HG02798 (cell line): Measurements from ENCODE around the gene DKKL1.

ENCODE experiments used
- ATAC-seq: cut with Tn5 transposase; IDR thresholded peaks from one replicate; pipeline ENCODE4 v1.9.1; 2021; ENCODE audit warnings: mild to moderate bottlenecking; ENCODE audit not compliant: unreplicated experiment, poor library complexity

Gene DKKL1

DNA sequence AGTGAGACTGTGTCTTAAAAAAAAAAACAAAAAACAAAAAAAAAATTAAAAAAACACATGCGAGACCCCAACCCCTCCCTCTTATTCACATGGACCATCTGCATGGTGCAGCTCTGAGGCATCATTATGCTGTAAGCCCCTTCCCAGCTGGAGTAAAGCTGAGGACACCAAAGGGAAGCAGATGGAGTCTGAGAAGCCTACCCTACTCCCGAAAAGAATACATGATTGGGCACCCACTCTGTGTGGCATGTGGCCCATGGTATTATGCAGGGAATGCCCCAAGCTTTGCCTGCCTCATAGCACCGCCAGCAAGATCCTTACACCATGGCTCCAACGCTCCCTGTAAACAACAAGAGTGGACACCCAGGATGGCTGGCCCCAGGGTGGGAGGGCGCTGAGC is 54.8 kb downstream of the DKKL1 start:
- ATAC-seq = no peak

DNA sequence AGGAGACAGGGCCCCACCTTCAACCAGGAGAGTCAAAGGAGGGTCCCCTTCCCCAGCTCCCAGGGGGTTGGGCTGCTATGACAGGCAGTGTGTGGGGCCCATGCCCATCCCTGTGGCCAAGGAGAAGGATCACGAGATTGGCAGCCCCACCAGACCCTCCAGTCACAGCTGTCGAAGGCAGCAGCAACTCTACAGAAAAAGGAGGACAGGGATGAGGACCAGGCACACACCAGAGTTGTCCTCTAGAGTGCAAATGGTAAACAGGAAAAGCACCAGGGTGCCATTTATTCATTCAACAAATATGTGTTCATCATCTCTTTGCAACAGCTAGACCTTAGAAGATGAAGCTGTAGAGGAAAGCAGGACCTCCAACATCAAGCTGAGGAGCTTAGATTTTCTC is 55.5 kb downstream of the DKKL1 start:
- ATAC-seq = no peak

DNA sequence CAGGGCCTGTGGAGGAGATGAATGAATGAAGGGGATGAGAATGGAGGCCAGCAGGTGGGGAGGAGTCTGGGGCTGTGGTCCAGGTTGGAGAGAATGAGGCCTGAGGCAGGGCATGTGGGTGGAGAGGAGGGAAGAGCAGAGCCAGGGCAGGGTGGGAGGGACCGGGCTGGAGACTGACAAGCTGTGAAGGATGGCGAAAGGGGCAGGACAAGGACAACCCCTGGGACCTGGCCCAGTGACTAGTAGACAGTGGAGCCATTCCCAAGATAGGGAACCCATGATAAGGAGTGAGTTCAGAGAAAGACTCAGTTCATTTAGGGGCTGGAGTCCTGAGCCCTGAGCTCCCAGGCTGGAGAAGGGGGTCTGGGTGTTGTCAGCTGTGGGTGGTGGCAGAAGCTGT is 56.5 kb downstream of the DKKL1 start:
- ATAC-seq = no peak

DNA sequence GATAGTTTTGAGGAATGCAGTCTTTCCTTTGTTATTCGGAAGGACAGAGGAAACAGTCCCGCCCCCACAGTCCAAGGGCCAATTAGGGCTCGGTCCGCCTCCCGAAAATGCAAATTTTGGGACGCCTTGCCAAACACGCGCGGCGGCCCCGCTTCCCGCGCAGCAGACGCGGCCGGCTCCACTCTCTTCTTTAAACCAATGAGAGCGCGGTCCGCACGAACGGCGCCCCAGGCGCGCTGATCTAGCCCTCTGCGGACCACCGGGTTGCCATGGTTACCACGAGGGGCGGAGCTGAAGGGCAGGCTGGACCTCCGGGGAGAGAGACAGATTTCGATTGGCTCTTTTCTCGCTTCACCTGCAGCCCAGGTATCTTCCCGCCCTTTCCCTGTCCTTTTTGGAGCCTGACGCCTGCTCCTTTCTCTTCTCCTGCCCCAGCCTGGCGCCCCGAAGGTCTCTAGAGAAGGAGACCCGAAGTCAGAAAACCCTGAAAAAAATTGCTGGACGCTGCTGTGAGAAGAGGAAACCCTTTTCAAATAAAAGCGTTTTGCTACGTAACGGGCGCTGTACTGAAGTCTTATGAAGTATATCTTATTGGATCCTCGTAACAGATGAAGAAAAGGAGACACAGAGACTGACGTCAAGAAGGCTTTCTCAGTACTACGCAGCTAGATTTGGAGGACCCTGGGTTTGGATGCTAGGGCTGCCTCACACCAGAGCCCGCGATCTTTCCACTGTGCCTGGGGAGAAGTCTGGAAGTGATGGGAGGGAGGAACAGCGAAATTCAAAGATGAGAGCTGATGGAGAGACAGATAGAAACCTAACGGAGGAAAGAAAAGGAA is 57.6 kb downstream of the DKKL1 start:
- no peak for ATAC-seq

DNA sequence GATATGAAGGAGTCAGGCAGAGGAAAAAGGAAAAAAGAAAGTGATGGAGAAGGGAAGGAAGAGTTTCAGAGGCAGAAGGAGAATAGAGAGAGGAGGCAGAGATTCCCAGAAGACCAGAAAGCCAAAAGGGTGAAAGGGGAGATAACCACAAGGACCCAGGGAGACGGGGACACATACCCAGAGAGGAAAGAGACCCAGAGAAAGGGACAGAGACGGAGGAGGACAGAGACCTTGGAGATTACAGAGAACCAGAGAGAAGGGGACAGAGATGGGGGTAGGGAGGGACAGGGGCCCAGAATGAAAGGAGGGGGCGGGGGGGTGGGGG is 58.2 kb downstream of the DKKL1 start:
- no peak for ATAC-seq

DNA sequence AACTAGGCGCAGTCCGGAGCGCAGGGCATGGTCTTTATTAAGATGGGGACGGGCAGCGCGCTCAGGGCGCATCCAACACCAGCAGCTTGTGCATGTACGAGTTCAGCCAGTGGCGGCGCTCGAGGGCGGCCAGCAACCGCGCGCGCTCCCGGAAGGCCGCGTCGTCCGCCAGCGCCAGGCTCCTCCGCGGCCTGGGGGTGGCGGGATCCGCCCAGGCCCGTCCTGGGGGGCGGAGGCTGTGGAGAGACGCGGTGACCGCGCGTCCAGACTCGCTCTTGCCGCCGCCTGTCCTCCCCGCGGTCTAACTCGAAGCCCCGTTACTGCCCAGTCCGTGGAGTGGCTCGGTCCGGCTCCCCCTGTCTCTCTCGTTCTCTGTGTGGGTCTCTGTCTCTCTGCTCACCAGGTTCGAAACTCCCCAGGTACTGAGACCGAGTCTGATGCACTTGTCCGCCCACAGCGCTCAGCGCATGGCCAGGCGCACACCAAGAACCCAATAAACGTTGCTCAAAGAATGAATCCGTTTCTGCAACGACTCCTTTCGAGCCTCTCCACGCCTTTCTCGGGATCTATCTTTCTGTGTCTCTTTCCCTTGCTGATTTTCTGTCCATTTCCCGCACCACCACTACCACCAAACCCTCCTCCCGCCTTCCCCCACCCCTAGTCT is 58.9 kb downstream of the DKKL1 start:
- no peak for ATAC-seq

DNA sequence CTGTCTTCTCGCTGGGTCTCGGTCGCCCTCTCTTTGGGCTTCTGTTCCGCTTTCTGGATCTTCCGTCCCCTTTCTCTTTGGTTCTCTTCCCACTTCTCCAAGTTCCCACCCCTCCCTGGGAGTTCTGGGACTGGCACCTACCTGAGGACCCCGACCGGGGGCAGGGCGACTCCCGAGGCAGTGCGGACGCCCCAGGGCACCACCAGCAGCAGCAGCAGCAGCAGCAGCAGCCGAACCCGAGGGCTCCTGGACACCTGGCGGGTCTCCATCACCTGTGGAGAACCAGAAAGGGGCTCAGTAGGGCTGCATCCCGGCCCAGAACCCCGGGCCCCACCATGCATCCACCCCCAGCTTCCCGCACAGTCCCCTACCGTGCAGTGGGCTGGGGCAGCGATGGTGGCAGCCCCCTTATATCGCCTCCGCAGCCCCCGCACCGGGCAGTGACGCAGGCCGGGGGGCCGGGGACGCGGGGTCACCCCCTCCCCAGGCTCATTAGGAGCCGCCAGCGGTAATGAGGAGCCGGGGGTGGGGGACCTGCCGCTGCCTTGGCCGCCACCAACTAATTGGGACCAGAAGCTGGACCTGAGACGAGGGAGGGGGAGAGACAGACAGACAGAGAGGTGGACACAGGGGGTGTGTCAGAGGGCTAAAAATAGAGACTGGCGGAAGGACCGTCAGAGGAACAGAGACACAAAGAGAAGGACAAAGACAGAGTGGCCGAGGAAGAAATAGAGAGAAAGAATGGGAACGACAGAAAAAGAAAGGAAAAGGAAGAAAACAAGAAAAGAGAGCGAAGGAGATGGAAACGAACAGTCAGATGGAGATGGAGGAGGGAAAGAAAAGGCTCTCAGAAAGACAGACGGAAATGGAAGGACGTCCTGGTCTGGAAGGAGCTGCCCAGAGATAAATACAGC is 59.7 kb downstream of the DKKL1 start, which contains the start of gene PTH2:
Gene PTH2, minus strand, starts transcription at position 371 of the 914 bp plus-strand sequence. Its CDS starts 102 bp downstream, at position 269.
- ATAC-seq = no peak

DNA sequence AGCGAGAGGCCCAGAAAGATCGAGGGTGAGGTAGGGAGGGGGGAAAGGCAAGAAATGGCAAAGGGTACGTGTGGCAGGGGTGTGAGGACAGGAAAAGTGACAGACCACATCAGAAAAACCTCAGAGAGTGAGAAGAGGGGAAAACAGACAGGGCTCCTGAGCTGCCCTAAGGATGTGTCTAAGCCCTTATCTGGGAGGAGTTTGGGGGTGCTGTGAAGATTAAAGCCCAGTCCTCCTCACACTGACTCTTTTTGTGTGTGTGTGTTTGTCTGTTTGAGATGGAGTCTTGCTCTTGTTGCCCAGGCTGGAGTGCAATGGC is 60.3 kb downstream of the DKKL1 start:
- ATAC-seq = no peak
